ENCODE data around the gene ZNF548.
A peak's percentile ranks its signal among the peaks of the same experiment; 100 is the strongest.

The ZNF548 gene

GRCh38 chr19:57403737-57404563 lies 14.3 kb downstream of the ZNF548 start:
- DNase-seq = no peak

GRCh38 chr19:57406516-57407123 lies 17.0 kb downstream of the ZNF548 start:
- no peak for DNase-seq

GRCh38 chr19:57410877-57411671 lies 21.4 kb downstream of the ZNF548 start, which contains the start of gene ZNF17:
TSS of gene ZNF17 (plus strand) at chr19:57411161. CDS start at chr19:57413616, 2,455 bp downstream.
- peak; percentile 77 for DNase-seq

- DNase-seq = no peak
Observed at GRCh38 chr19:57419439-57419838, 29.8 kb downstream of the ZNF548 start.

- no peak for DNase-seq
Observed at GRCh38 chr19:57421037-57421436, 31.4 kb downstream of the ZNF548 start.

- no peak for DNase-seq
Observed at GRCh38 chr19:57434386-57435061, 44.9 kb downstream of the ZNF548 start.

- DNase-seq = peak; percentile 93
Observed at GRCh38 chr19:57435062-57435978, 45.7 kb downstream of the ZNF548 start, which contains the start of gene ZNF749. TSS of gene ZNF749 (plus strand) at chr19:57435325. CDS start at chr19:57435579, 254 bp downstream.

- no peak for DNase-seq
Observed at GRCh38 chr19:57436417-57436816, 46.8 kb downstream of the ZNF548 start.

- no peak for DNase-seq
Observed at GRCh38 chr19:57437931-57438330, 48.3 kb downstream of the ZNF548 start.

GRCh38 chr19:57438925-57439324 lies 49.3 kb downstream of the ZNF548 start:
- DNase-seq = no peak

GRCh38 chr19:57441979-57442752 lies 52.5 kb downstream of the ZNF548 start:
- DNase-seq = no peak

- no peak for DNase-seq
Observed at GRCh38 chr19:57443121-57443696, 53.6 kb downstream of the ZNF548 start.

- no peak for DNase-seq
Observed at GRCh38 chr19:57452307-57452706, 62.7 kb downstream of the ZNF548 start.
